Islet precursor cell (in vitro differentiated cells): ENCODE results near the gene KHDC4.
"Not testable (repeated sequence)": the region's sequence is repeated elsewhere in the genome, so short reads cannot be mapped to it uniquely, and the experiment has no call there.

ENCODE experiments used
- DNase-seq: peaks from one replicate; pipeline ENCODE4 v3.0.0-alpha.2; 2018

KHDC4 gene

GRCh38 chr1:155940482-155940992 is 6.3 kb upstream of the KHDC4 start:
- no peak for DNase-seq

- peak; percentile 76 for DNase-seq
Observed at GRCh38 chr1:155938220-155938627, 4.0 kb upstream of the KHDC4 start.

- no peak for DNase-seq
Observed at GRCh38 chr1:155934936-155935590, 850 bp upstream of the KHDC4 start.

GRCh38 chr1:155933591-155934096 is 569 bp downstream of the KHDC4 start:
- DNase-seq: peak; percentile 52

- no peak for DNase-seq
Observed at GRCh38 chr1:155932487-155932886, 1.7 kb downstream of the KHDC4 start.

- peak; percentile 56 for DNase-seq
Observed at GRCh38 chr1:155932081-155932480, 2.1 kb downstream of the KHDC4 start.

GRCh38 chr1:155931332-155932038 is 2.7 kb downstream of the KHDC4 start:
- peak; percentile 63 for DNase-seq

GRCh38 chr1:155930725-155931124 is 3.5 kb downstream of the KHDC4 start:
- DNase-seq: not testable (repeated sequence)

- DNase-seq: no peak
Observed at GRCh38 chr1:155929057-155929456, 5.2 kb downstream of the KHDC4 start.

- DNase-seq: no peak
Observed at GRCh38 chr1:155925506-155925905, 8.7 kb downstream of the KHDC4 start.

GRCh38 chr1:155920717-155921116 is 13.5 kb downstream of the KHDC4 start:
- DNase-seq: no peak

- no peak for DNase-seq
Observed at GRCh38 chr1:155919801-155920200, 14.4 kb downstream of the KHDC4 start.

- DNase-seq: no peak
Observed at GRCh38 chr1:155918660-155919059, 15.6 kb downstream of the KHDC4 start.

GRCh38 chr1:155913969-155914757 is 20.1 kb downstream of the KHDC4 start:
- no peak for DNase-seq

- no peak for DNase-seq
Observed at GRCh38 chr1:155912056-155912536, 22.1 kb downstream of the KHDC4 start.

- peak; percentile 95 for DNase-seq
Observed at GRCh38 chr1:155911156-155912055, 22.8 kb downstream of the KHDC4 start, which contains the start of gene RIT1. TSS of gene RIT1 (minus strand) at chr1:155911349. CDS start at chr1:155910761, 588 bp downstream.

GRCh38 chr1:155910621-155911121 is 23.5 kb downstream of the KHDC4 start:
- DNase-seq: peak; percentile 63

- no peak for DNase-seq
Observed at GRCh38 chr1:155909894-155910293, 24.3 kb downstream of the KHDC4 start.

GRCh38 chr1:155904261-155904660 is 30.0 kb downstream of the KHDC4 start:
- DNase-seq: no peak

- no peak for DNase-seq
Observed at GRCh38 chr1:155900161-155900560, 34.1 kb downstream of the KHDC4 start.

- DNase-seq: no peak
Observed at GRCh38 chr1:155899683-155900082, 34.5 kb downstream of the KHDC4 start.

- no peak for DNase-seq
Observed at GRCh38 chr1:155898888-155899287, 35.3 kb downstream of the KHDC4 start.
